ENCODE measurements around the gene DLL4.

The DLL4 gene

DNA sequence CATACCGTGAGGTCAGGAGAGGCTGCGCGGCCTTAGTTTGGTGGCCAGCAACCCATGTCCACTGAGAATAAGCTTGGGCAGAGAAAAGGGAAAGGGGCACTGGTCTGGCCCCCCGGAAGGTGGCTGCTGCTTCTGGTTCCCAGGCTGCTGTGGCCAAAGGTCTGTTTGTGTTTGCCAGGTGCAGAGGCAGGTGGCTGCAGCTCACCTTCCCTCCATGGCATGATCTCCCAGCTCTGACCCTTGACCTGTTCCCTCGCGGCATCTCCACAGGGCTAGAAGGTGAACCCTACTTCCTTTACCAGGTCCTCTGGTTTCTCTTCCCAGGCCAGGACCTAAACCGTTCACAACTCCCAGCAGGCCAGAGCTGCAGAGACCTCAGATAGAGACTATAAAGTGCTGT, 21.0 kb upstream of the DLL4 start:
- H3K9me2 ChIP-seq (replicated peaks; ENCODE audit: control insufficient read depth, low read length), result no peaks in the 10 kb centered on the region
- peaks cover 19% of the 10 kb centered on the region for H3K36me3 ChIP-seq (ENCODE audit: control insufficient read depth, low read length)
- no peak overlapping the region for H3K4me3 ChIP-seq (ENCODE audit: low read length)
- no peaks in the 10 kb centered on the region for H4K20me1 ChIP-seq (ENCODE audit: control insufficient read depth, insufficient read depth, low read depth, low read length)
- no peak overlapping the region for H3K27ac ChIP-seq (ENCODE audit: low read depth, low read length)
- peaks cover 5% of the 10 kb centered on the region; the same call in 1 of the 2 replicates for H3K79me2 ChIP-seq (ENCODE audit: control insufficient read depth, low read length)
- TF ChIP-seq, protein P1, sequence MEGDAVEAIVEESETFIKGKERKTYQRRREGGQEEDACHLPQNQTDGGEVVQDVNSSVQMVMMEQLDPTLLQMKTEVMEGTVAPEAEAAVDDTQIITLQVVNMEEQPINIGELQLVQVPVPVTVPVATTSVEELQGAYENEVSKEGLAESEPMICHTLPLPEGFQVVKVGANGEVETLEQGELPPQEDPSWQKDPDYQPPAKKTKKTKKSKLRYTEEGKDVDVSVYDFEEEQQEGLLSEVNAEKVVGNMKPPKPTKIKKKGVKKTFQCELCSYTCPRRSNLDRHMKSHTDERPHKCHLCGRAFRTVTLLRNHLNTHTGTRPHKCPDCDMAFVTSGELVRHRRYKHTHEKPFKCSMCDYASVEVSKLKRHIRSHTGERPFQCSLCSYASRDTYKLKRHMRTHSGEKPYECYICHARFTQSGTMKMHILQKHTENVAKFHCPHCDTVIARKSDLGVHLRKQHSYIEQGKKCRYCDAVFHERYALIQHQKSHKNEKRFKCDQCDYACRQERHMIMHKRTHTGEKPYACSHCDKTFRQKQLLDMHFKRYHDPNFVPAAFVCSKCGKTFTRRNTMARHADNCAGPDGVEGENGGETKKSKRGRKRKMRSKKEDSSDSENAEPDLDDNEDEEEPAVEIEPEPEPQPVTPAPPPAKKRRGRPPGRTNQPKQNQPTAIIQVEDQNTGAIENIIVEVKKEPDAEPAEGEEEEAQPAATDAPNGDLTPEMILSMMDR (IDR thresholded peaks at IDR 0.05; ENCODE audit: low read depth, low read length, poor library complexity, severe bottlenecking), result no peak
- no peak for TF ChIP-seq EZH2phosphoT487 (IDR thresholded peaks at IDR 0.05; ENCODE audit: borderline replicate concordance, low read length)
- H3K4me2 ChIP-seq (ENCODE audit: low read length), result no peak overlapping the region
- H3F3A ChIP-seq (ENCODE audit: control insufficient read depth, insufficient read depth), result peaks cover 9% of the 10 kb centered on the region; the same call in 1 of the 2 replicates
- H3K27me3 ChIP-seq (ENCODE audit: control insufficient read depth, low read length), result no peaks in the 10 kb centered on the region
- no peaks in the 10 kb centered on the region for H3K9me3 ChIP-seq (ENCODE audit: control insufficient read depth, insufficient read depth, low read length)
- peaks cover 35% of the 10 kb centered on the region for H3K4me1 ChIP-seq (ENCODE audit: control insufficient read depth, low read length)

DNA sequence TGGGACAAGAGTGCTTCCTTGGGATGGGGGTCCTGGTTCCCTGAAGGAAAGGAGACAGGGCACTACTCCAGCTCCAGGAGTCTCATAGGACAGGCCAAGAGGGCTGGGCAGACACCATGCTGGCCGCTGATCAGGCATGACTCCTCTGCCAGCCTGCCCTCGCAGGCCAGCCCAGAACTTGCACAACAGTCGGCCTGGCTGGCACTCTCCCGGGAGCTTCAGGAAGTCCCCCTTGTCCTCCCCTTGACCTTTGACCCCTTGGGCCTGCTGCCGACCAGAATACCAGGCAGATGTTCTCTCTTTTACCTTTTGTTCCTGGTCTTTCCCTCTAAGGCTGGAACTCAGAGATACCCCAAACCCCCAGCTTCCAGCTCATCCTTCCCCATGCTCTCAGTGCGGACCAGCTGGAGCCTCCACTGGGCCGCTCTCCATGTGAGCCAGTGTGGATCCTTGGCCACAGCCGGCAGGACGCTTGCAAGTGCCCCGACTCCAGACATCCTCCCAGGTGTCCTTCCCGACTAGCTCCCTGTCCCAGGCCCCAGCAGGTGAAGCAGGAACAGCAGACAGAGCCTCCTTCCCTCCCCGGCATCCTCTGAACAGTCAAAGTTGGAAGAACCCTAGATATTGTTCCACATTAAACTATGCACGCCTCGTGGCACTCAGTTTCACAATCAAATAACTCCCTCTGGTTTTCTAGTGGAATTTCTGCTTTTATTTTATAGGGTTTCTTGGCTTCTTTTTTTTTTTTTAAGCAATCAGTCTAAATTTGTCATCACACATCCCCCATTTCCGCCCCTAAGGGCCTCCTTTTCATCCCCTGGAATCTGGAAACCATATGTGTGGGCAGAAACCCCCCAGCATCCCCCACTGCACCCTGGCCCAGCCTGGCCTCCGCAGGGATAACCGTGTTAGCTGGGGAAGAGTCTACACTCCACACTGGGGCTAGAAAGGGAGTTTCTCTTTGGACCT, 19.2 kb upstream of the DLL4 start:
- no peak overlapping the region for H3K27ac ChIP-seq (ENCODE audit: low read depth, low read length)

DNA sequence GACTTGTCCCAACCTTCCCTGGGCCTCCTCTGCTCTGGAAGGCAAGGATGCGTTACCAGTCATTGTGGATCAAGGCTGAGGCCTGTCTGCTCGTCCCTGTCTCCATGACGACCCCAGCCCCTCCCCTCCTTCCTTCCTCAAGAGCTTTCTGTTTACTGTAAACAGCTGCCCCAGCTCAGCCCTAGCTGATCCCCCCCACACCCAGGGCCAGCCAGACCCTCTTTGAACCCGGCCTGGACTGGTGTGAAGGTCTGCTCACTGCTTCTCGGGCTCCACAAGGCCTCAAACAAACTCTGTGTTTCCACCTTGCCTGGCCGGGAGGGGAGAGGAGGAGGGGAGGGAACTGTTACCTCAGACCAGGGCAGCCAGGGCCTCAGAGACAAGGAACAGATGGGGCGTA, 18.0 kb upstream of the DLL4 start:
- no peaks in the 10 kb centered on the region for H3K9me3 ChIP-seq (ENCODE audit: control insufficient read depth, insufficient read depth, low read length)
- peaks cover 16% of the 10 kb centered on the region for H3K4me1 ChIP-seq (ENCODE audit: control insufficient read depth, low read length)
- no peak overlapping the region for H3K4me3 ChIP-seq (ENCODE audit: low read length)
- H3K27ac ChIP-seq (ENCODE audit: low read depth, low read length), result no peak overlapping the region
- TF ChIP-seq EZH2phosphoT487 (IDR thresholded peaks at IDR 0.05; ENCODE audit: borderline replicate concordance, low read length), result no peak
- TF ChIP-seq, protein P1 (IDR thresholded peaks at IDR 0.05; ENCODE audit: low read depth, low read length, poor library complexity, severe bottlenecking), result no peak
- no peaks in the 10 kb centered on the region for H3K79me2 ChIP-seq (ENCODE audit: control insufficient read depth, low read length)
- peaks cover 7% of the 10 kb centered on the region; the same call in 1 of the 2 replicates for H3F3A ChIP-seq (ENCODE audit: control insufficient read depth, insufficient read depth)
- no peak overlapping the region for H3K4me2 ChIP-seq (ENCODE audit: low read length)
- no peaks in the 10 kb centered on the region for H3K36me3 ChIP-seq (ENCODE audit: control insufficient read depth, low read length)
- no peaks in the 10 kb centered on the region for H3K9me2 ChIP-seq (replicated peaks; ENCODE audit: control insufficient read depth, low read length)
- no peaks in the 10 kb centered on the region for H3K27me3 ChIP-seq (ENCODE audit: control insufficient read depth, low read length)
- H4K20me1 ChIP-seq (ENCODE audit: control insufficient read depth, insufficient read depth, low read depth, low read length), result no peaks in the 10 kb centered on the region

More for the DNA sequence above, 19.2 kb upstream of the DLL4 start:
- H3K36me3 ChIP-seq (ENCODE audit: control insufficient read depth, low read length), result peaks cover 6% of the 10 kb centered on the region; the same call in 1 of the 2 replicates
- no peaks in the 10 kb centered on the region for H3K9me2 ChIP-seq (replicated peaks; ENCODE audit: control insufficient read depth, low read length)
- H3K79me2 ChIP-seq (ENCODE audit: control insufficient read depth, low read length), result 0 out of 2 replicates have a peak, but pooled peaks cover 2% of the 10 kb centered on the region
- no peak for TF ChIP-seq EZH2phosphoT487 (IDR thresholded peaks at IDR 0.05; ENCODE audit: borderline replicate concordance, low read length)
- TF ChIP-seq, protein P1 (IDR thresholded peaks at IDR 0.05; ENCODE audit: low read depth, low read length, poor library complexity, severe bottlenecking), result no peak
- H3F3A ChIP-seq (ENCODE audit: control insufficient read depth, insufficient read depth), result peaks cover 7% of the 10 kb centered on the region; the same call in 1 of the 2 replicates
- H3K4me1 ChIP-seq (ENCODE audit: control insufficient read depth, low read length), result peaks cover 24% of the 10 kb centered on the region
- H4K20me1 ChIP-seq (ENCODE audit: control insufficient read depth, insufficient read depth, low read depth, low read length), result no peaks in the 10 kb centered on the region
- H3K27me3 ChIP-seq (ENCODE audit: control insufficient read depth, low read length), result no peaks in the 10 kb centered on the region
- no peak overlapping the region for H3K4me3 ChIP-seq (ENCODE audit: low read length)
- H3K4me2 ChIP-seq (ENCODE audit: low read length), result no peak overlapping the region
- no peaks in the 10 kb centered on the region for H3K9me3 ChIP-seq (ENCODE audit: control insufficient read depth, insufficient read depth, low read length)
